HepG2 (cell line): ENCODE results near the gene SAMD10. TPM values are rescaled to one million over a fixed set of nuclear protein-coding genes. Genes with fewer than 3 reads are reported as not detected.

Experiments used
- BCL6 ChIP-seq: IDR thresholded peaks from 2 replicates; pipeline ENCODE4 v1.6.1; 2016; ENCODE audit warnings: missing genetic modification reagents, missing compliant biosample characterization
- CAMTA2 ChIP-seq: sonication (generic); formaldehyde crosslinking; IDR thresholded peaks from 2 replicates; pipeline ENCODE4 v1.4.0; 2020; ENCODE audit warnings: mild to moderate bottlenecking, missing genetic modification reagents, borderline replicate concordance
- CEBPB ChIP-seq: IDR thresholded peaks from 2 replicates; pipeline ENCODE4 v1.6.1; 2011; ENCODE audit warnings: low read depth, low read length, improper control_type of control experiment, borderline replicate concordance
- LCORL ChIP-seq, 2 experiments: fragments of 450-650 bp in 1 of 2; sonication (generic) in 1 of 2; formaldehyde crosslinking in 1 of 2; IDR thresholded peaks; 2 replicates each; pipeline versions ENCODE4 v1.5.0 to v1.6.1; 2017 to 2020; ENCODE audit warnings: antibody characterized with exemption in 1 of 2, missing genetic modification reagents in 1 of 2
- MXD3 ChIP-seq: IDR thresholded peaks from 2 replicates; pipeline ENCODE4 v1.6.1; 2016; ENCODE audit warnings: mild to moderate bottlenecking, missing biosample characterization, missing genetic modification reagents
- NFYC ChIP-seq: IDR thresholded peaks from 2 replicates; pipeline ENCODE4 v1.6.1; 2016; ENCODE audit warnings: missing genetic modification reagents, missing compliant biosample characterization
- SP2 ChIP-seq: sonication (generic); formaldehyde crosslinking; IDR thresholded peaks from 2 replicates; pipeline ENCODE4 v1.5.1; 2020; ENCODE audit warnings: mild to moderate bottlenecking, missing genetic modification reagents
- TRIM22 ChIP-seq: fragments of 450-650 bp; IDR thresholded peaks from 2 replicates; pipeline ENCODE4 v1.6.1; 2017
- ZBTB7A ChIP-seq: sonication (generic); formaldehyde crosslinking; IDR thresholded peaks from 2 replicates; pipeline ENCODE4 v1.8.0; 2022; ENCODE audit warnings: mild to moderate bottlenecking, missing genetic modification reagents
- ZFYVE20 ChIP-seq: sonication (generic); formaldehyde crosslinking; IDR thresholded peaks from 2 replicates; pipeline ENCODE4 v1.8.0; 2023; ENCODE audit warnings: low read depth, mild to moderate bottlenecking, moderate library complexity, missing genetic modification reagents, borderline replicate concordance
- ZNF275 ChIP-seq: sonication (generic); formaldehyde crosslinking; IDR thresholded peaks from 2 replicates; pipeline ENCODE4 v1.8.0; 2022; ENCODE audit warnings: missing genetic modification reagents, mild to moderate bottlenecking, inconsistent platforms, borderline replicate concordance
- ZNF484 ChIP-seq: sonication (generic); formaldehyde crosslinking; IDR thresholded peaks from 2 replicates; pipeline ENCODE4 v1.5.1; 2020; ENCODE audit warnings: mild to moderate bottlenecking, low read depth, missing genetic modification reagents, borderline replicate concordance
- ZNF510 ChIP-seq: sonication (generic); formaldehyde crosslinking; IDR thresholded peaks from 2 replicates; pipeline ENCODE4 v1.4.0; 2020; ENCODE audit warnings: low read depth, mild to moderate bottlenecking, missing genetic modification reagents
- ZNF703 ChIP-seq: sonication (generic); formaldehyde crosslinking; IDR thresholded peaks from 2 replicates; pipeline ENCODE4 v1.5.1; 2020; ENCODE audit warnings: missing genetic modification reagents, mild to moderate bottlenecking, moderate library complexity, borderline replicate concordance
- polyA plus RNA-seq, 8 experiments: library from polyadenylated mRNA; depleted of rRNA in 3 of 8; stranded (reverse) in 7 of 8; unstranded in 1 of 8; fragments of >200 nt; fragmentation: Illumina TruSeq in 4 of 8; extraction: Trizol in 4 of 8; gene quantifications; 2 replicates each; pipeline versions ENCODE4 v1.2.1 to v1.2.3, GENCODE V29; 2011 to 2016; ENCODE audit warnings: low read depth in 4 of 8, missing spikeins in 1 of 8, mixed read lengths in 1 of 8; ENCODE audit not compliant: insufficient read depth in 1 of 8
- total RNA-seq, 5 experiments: library from RNA; depleted of rRNA; stranded (reverse); fragments of >200 nt; fragmentation: Illumina TruSeq; extraction: Trizol; gene quantifications; 2 replicates each; pipeline ENCODE4 v1.2.3, GENCODE V29; 2016; ENCODE audit warnings: low read depth in 1 of 5
- TF ChIP-seq, protein P1 (sequence below): sonication (generic); formaldehyde crosslinking; IDR thresholded peaks from 2 replicates; pipeline ENCODE4 v1.4.0; 2020; ENCODE audit warnings: mild to moderate bottlenecking, missing genetic modification reagents
- TF ChIP-seq, protein P2 (sequence below), 2 experiments: sonication (generic) in 1 of 2; formaldehyde crosslinking in 1 of 2; IDR thresholded peaks; 2 replicates each; pipeline versions ENCODE4 v1.4.0 to v1.6.1; 2016 to 2020; ENCODE audit warnings: borderline replicate concordance in 1 of 2, low read depth in 1 of 2, mild to moderate bottlenecking in 1 of 2, missing genetic modification reagents in 1 of 2

The SAMD10 gene
- total and polyA plus RNA-seq, 2 of the 13 experiments (the other 11 are each of a cell fraction or from before 2014, with no cell fraction given): 6.1 to 11.0 TPM

- TF ChIP-seq, protein P1, sequence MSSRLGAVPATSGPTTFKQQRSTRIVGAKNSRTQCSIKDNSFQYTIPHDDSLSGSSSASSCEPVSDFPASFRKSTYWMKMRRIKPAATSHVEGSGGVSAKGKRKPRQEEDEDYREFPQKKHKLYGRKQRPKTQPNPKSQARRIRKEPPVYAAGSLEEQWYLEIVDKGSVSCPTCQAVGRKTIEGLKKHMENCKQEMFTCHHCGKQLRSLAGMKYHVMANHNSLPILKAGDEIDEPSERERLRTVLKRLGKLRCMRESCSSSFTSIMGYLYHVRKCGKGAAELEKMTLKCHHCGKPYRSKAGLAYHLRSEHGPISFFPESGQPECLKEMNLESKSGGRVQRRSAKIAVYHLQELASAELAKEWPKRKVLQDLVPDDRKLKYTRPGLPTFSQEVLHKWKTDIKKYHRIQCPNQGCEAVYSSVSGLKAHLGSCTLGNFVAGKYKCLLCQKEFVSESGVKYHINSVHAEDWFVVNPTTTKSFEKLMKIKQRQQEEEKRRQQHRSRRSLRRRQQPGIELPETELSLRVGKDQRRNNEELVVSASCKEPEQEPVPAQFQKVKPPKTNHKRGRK (CRISPR knock-in tag): no peak
- TF ChIP-seq CAMTA2 (CRISPR knock-in tag): peak; percentile 97; the same call in 1 of the 2 replicates
- no peak for TF ChIP-seq TRIM22
- no peak; the same call in 1 of the 2 replicates for TF ChIP-seq ZBTB7A
- TF ChIP-seq BCL6 (CRISPR knock-in tag): peak; percentile 55; the same call in 1 of the 2 replicates
- no peak for TF ChIP-seq ZNF510 (CRISPR knock-in tag)
- TF ChIP-seq ZFYVE20: no peak
- no peak for TF ChIP-seq NFYC (CRISPR knock-in tag)
- TF ChIP-seq ZNF275 (CRISPR knock-in tag): no peak
- TF ChIP-seq, protein P2, sequence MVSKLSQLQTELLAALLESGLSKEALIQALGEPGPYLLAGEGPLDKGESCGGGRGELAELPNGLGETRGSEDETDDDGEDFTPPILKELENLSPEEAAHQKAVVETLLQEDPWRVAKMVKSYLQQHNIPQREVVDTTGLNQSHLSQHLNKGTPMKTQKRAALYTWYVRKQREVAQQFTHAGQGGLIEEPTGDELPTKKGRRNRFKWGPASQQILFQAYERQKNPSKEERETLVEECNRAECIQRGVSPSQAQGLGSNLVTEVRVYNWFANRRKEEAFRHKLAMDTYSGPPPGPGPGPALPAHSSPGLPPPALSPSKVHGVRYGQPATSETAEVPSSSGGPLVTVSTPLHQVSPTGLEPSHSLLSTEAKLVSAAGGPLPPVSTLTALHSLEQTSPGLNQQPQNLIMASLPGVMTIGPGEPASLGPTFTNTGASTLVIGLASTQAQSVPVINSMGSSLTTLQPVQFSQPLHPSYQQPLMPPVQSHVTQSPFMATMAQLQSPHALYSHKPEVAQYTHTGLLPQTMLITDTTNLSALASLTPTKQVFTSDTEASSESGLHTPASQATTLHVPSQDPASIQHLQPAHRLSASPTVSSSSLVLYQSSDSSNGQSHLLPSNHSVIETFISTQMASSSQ (IDR thresholded peaks at IDR 0.05; ENCODE audit: low read depth): no peak
- TF ChIP-seq, protein P2 (CRISPR knock-in tag; IDR thresholded peaks at IDR 0.05; ENCODE audit: borderline replicate concordance): no peak
- no peak for TF ChIP-seq SP2 (CRISPR knock-in tag)
- no peak for TF ChIP-seq MXD3 (CRISPR knock-in tag)
- no peak for TF ChIP-seq CEBPB
- no peak for TF ChIP-seq ZNF703 (CRISPR knock-in tag)
- no peak for TF ChIP-seq ZNF484 (CRISPR knock-in tag)
- no peak for TF ChIP-seq LCORL (IDR thresholded peaks at IDR 0.05)
- TF ChIP-seq LCORL (CRISPR knock-in tag; IDR thresholded peaks at IDR 0.05): no peak
These were observed 44.1 kb upstream of the SAMD10 start (continued) for GRCh38 chr20:64023361-64024140.
